Lung (tissue), 12 donors: ENCODE measurements around the gene CHMP1A. TPM values are rescaled to one million over a fixed set of nuclear protein-coding genes. Genes with fewer than 3 reads are reported as not detected.

Source experiments
- ATAC-seq: fragments of 200-7000 bp; cut with Tn5 transposase; one replicate; pipeline ENCODE4 v1.9.1; 2020; ENCODE audit warnings: moderate number of reproducible peaks; ENCODE audit not compliant: insufficient read depth, low FRiP score
- DNase-seq, 3 donors: peaks; one replicate each; pipeline ENCODE4 v3.0.0-alpha.2; 2013 to 2017
- H3K27ac ChIP-seq, 2 donors: one replicate each; pipeline ENCODE4 v1.5.1; 2013; ENCODE audit warnings: mild to moderate bottlenecking in 2 of 2, moderate library complexity in 2 of 2, control low read depth in 1 of 2, inconsistent platforms in 1 of 2, low read depth in 1 of 2, low read length in 1 of 2
- H3K27me3 ChIP-seq, 3 donors: one replicate each; pipeline ENCODE4 v1.5.1; 2013; ENCODE audit warnings: low read length in 2 of 3; ENCODE audit not compliant: control insufficient read depth in 3 of 3, insufficient read depth in 3 of 3
- H3K36me3 ChIP-seq, 4 donors: one replicate each; pipeline ENCODE4 v1.5.1; 2013; ENCODE audit warnings: low read length in 4 of 4, mild to moderate bottlenecking in 1 of 4, moderate library complexity in 1 of 4; ENCODE audit not compliant: control insufficient read depth in 4 of 4, insufficient read depth in 4 of 4
- H3K4me1 ChIP-seq, 5 donors: one replicate each; pipeline ENCODE4 v1.5.1; 2013; ENCODE audit warnings: low read length in 5 of 5, mild to moderate bottlenecking in 2 of 5, moderate library complexity in 1 of 5; ENCODE audit not compliant: control insufficient read depth in 5 of 5, insufficient read depth in 5 of 5
- H3K4me3 ChIP-seq: one replicate; pipeline ENCODE4 v1.5.1; 2013; ENCODE audit warnings: mild to moderate bottlenecking, control low read depth, moderate library complexity
- H3K9ac ChIP-seq, 2 donors: one replicate each; pipeline ENCODE4 v1.5.1; 2013; ENCODE audit warnings: low read length in 2 of 2, control low read depth in 1 of 2; ENCODE audit not compliant: insufficient read depth in 1 of 2
- H3K9me3 ChIP-seq, 4 donors: one replicate each; pipeline ENCODE4 v1.5.1; 2013; ENCODE audit warnings: low read length in 3 of 4, mild to moderate bottlenecking in 1 of 4, moderate library complexity in 1 of 4; ENCODE audit not compliant: control insufficient read depth in 4 of 4, insufficient read depth in 3 of 4
- CTCF ChIP-seq: IDR thresholded peaks from 2 replicates; pipeline ENCODE4 v1.5.1; 2012; ENCODE audit warnings: mild to moderate bottlenecking; ENCODE audit errors: control extremely low read depth, extremely low read depth
- WGBS, 2 donors: extraction: QIAGEN DNeasy Blood & Tissue Kit; methylation state at CpG; one replicate each; pipeline ENCODE4 v1.1.7; 2013; 5-methylcytosine and 5-hydroxymethylcytosine counted together
- polyA plus RNA-seq, 2 donors: library from polyadenylated mRNA; stranded (reverse); fragments of 200-250 nt; gene quantifications; one replicate each; pipeline ENCODE4 v1.2.1, GENCODE V29; 2013
- total RNA-seq, 2 donors: library from RNA; depleted of rRNA in 1 of 2; stranded (reverse); fragments of >200 nt in 1 of 2; gene quantifications; one replicate each; pipeline ENCODE4 v1.2.1, GENCODE V29; 2014 to 2021
- donor health status: control.
- donor health status: control.
- donor health status: Bipolar disorder and iron deficiency.
- donor health status: healthy.
- donor health status: DM: yes; HTN: yes; CAD: no.

The CHMP1A gene
- total and polyA plus RNA-seq, 4 donors: 61.3 to 98.4 (median 85.5) TPM

GRCh38 chr16:89598199-89598598 lies 59.3 kb downstream of the CHMP1A start:
- TF ChIP-seq CTCF: no peak

GRCh38 chr16:89596957-89597649 lies 60.4 kb downstream of the CHMP1A start:
- Histone ChIP-seq H3K9ac (no peak overlapping the region), H3K36me3 (no peaks in the 10 kb centered on the region), H3K4me3 (no peak overlapping the region), H3K9me3 (no peaks in the 10 kb centered on the region), H3K27ac (no peak overlapping the region), H3K4me1 (no peaks in the 10 kb centered on the region), H3K27me3 (no peaks in the 10 kb centered on the region)
- no peak for TF ChIP-seq CTCF
- ATAC-seq (no peak), DNase-seq (no peak)
- 90 to 95% methylated on average over 18 to 19 of the region's 19 CpGs for WGBS, 2 donors

More at GRCh38 chr16:89598199-89598598, 59.3 kb downstream of the CHMP1A start:
- Histone ChIP-seq H3K4me3 (no peak overlapping the region), H3K27me3 (peaks cover 0 to 7% (median 2%) of the 10 kb centered on the region in 3 donors), H3K9me3 (no peaks in the 10 kb centered on the region), H3K27ac (no peak overlapping the region), H3K4me1 (peaks cover 0 to 9% (median 3%) of the 10 kb centered on the region in 5 donors), H3K36me3 (no peaks in the 10 kb centered on the region), H3K9ac (no peak overlapping the region)
- DNase-seq (peak in 1 of 3 donors; percentile 16), ATAC-seq (no peak)
- WGBS, 2 donors: 72 to 82% methylated on average over 13 to 14 of the region's 14 CpGs

GRCh38 chr16:89596061-89596689 lies 61.3 kb downstream of the CHMP1A start:
- Histone ChIP-seq H3K9ac (no peak overlapping the region), H3K27me3 (no peaks in the 10 kb centered on the region), H3K27ac (no peak overlapping the region), H3K9me3 (no peaks in the 10 kb centered on the region), H3K4me3 (no peak overlapping the region), H3K36me3 (no peaks in the 10 kb centered on the region), H3K4me1 (no peaks in the 10 kb centered on the region)
- no peak for DNase-seq
- TF ChIP-seq CTCF: no peak
- no peak for ATAC-seq
- WGBS, 2 donors: 87 to 92% methylated on average over 25 of the region's 25 CpGs
